Neuron (in vitro differentiated cells): ENCODE results near the gene MDN1.

Experiments
- H2AFZ ChIP-seq: one replicate; pipeline ENCODE4 v1.6.1; 2013; ENCODE audit warnings: low read depth, mild to moderate bottlenecking, inconsistent platforms, low read length, moderate library complexity
- H3K27me3 ChIP-seq: one replicate; pipeline ENCODE4 v1.6.1; 2013; ENCODE audit warnings: low read length; ENCODE audit not compliant: insufficient read depth
- H3K36me3 ChIP-seq: one replicate; pipeline ENCODE4 v1.6.1; 2013; ENCODE audit warnings: low read length; ENCODE audit not compliant: insufficient read depth
- H3K4me1 ChIP-seq: one replicate; pipeline ENCODE4 v1.6.1; 2013; ENCODE audit warnings: low read length; ENCODE audit not compliant: insufficient read depth
- H3K4me3 ChIP-seq: 2 replicates; pipeline ENCODE4 v1.5.1; 2013; ENCODE audit warnings: mild to moderate bottlenecking, low read length, moderate library complexity
- H3K9me3 ChIP-seq: one replicate; pipeline ENCODE4 v1.6.1; 2013; ENCODE audit warnings: low read length

The MDN1 gene

GRCh38 chr6:89695667-89696066 lies 123.9 kb downstream of the MDN1 start:
- H3K36me3 ChIP-seq: peaks cover 76% of the 10 kb centered on the region
- no peaks in the 10 kb centered on the region for H3K27me3 ChIP-seq
- H2AFZ ChIP-seq: no peak overlapping the region
- H3K4me3 ChIP-seq: no peak overlapping the region
- H3K4me1 ChIP-seq: no peaks in the 10 kb centered on the region
- H3K9me3 ChIP-seq: no peaks in the 10 kb centered on the region

DNA sequence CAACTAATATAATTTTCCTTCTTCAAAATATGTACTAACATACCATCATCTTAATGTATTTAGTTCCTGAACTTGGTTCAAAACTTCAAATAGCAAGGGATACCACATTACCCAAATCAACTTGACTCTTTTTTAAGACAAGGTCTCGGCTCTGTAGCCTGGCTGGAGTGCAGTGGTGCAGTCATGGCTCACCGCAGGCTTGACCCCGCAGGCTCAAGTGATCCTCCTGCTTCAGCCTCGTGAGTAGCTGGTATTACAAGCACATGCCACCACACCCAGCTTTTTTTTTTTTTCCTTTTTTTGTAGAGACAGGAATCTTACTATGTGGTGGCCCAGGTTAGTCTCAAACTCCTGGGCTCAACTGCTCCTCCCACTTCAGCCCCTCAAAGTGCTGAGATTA lies 125.2 kb downstream of the MDN1 start:
- H2AFZ ChIP-seq: no peak overlapping the region
- H3K27me3 ChIP-seq: no peaks in the 10 kb centered on the region
- peaks cover 6% of the 10 kb centered on the region for H3K4me1 ChIP-seq
- peaks cover 71% of the 10 kb centered on the region for H3K36me3 ChIP-seq
- no peaks in the 10 kb centered on the region for H3K9me3 ChIP-seq
- H3K4me3 ChIP-seq: no peak overlapping the region

GRCh38 chr6:89693207-89693606 lies 126.4 kb downstream of the MDN1 start:
- Histone ChIP-seq H3K4me3 (no peak overlapping the region), H3K9me3 (no peaks in the 10 kb centered on the region), H3K36me3 (peaks cover 67% of the 10 kb centered on the region), H2AFZ (no peak overlapping the region), H3K4me1 (peaks cover 6% of the 10 kb centered on the region), H3K27me3 (no peaks in the 10 kb centered on the region)

DNA sequence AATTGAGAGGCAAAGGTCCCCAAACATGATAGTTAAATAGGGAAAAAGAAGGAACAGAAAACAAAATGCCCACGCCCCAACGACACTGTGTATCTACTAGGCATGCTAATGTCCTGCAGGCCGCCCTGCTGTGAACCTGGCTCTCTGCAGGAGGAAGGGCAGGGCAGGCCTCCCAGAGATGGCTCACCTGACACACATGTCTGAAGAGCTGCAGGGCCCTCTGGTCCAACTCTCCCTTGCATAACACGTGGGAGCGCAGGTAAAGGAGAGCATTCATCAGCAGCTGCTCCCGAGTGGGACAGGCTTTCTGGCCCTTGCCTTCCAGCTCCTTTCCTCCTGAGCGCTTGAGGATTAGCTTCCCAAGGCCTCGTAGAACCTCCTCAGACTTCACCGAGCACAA lies 127.3 kb downstream of the MDN1 start:
- H3K27me3 ChIP-seq: no peaks in the 10 kb centered on the region
- peaks cover 6% of the 10 kb centered on the region for H3K4me1 ChIP-seq
- H3K4me3 ChIP-seq: no peak overlapping the region
- peaks cover 72% of the 10 kb centered on the region for H3K36me3 ChIP-seq
- no peak overlapping the region for H2AFZ ChIP-seq
- no peaks in the 10 kb centered on the region for H3K9me3 ChIP-seq

- Histone ChIP-seq H2AFZ (no peak overlapping the region), H3K27me3 (no peaks in the 10 kb centered on the region), H3K9me3 (no peaks in the 10 kb centered on the region), H3K36me3 (peaks cover 74% of the 10 kb centered on the region), H3K4me3 (no peak overlapping the region), H3K4me1 (peaks cover 6% of the 10 kb centered on the region)
Measured at GRCh38 chr6:89690944-89691324, 128.7 kb downstream of the MDN1 start.

DNA sequence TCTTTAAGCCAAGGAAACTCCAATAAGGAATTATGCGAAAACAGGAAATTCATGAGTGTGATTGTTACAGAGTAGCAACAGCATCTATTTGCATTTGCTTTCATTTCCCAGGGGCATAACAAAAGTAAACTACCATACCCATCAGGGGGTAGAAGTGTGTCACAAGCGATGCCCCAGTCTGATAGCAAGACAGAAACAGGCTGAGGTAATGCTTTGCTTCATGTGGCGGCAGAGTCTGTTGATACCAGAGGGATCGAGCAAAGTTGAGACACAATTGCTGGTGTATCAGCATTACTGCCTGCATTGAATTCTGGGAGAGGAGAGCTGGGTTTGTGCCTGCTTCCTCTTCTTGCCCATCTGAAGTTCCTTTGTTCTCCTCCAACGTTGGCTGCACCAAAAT lies 129.9 kb downstream of the MDN1 start:
- no peak overlapping the region for H3K4me3 ChIP-seq
- H3K36me3 ChIP-seq: peaks cover 73% of the 10 kb centered on the region
- no peaks in the 10 kb centered on the region for H3K9me3 ChIP-seq
- H3K4me1 ChIP-seq: peaks cover 6% of the 10 kb centered on the region
- H3K27me3 ChIP-seq: no peaks in the 10 kb centered on the region
- H2AFZ ChIP-seq: no peak overlapping the region

DNA sequence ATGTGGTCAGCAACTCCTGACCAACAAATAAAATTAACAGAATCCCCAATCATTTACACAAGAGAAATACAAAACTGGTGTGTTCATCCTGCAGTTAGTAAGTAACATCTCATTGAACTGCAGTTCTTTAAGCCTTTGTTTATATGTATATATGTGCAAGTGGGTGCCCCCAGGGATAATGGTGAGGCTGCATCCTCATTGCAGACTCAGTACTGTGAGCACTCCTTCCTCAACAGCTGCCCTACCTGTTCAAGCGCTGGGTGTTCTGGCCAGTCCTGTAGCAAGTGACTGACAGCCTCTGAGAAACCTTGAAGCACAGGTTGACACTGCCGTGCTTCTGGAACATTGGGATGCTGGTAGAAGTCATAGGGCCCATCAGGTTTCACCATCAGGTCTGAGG lies 131.3 kb downstream of the MDN1 start:
- H3K4me3 ChIP-seq: no peak overlapping the region
- H3K36me3 ChIP-seq: peaks cover 67% of the 10 kb centered on the region
- H3K4me1 ChIP-seq: peaks cover 6% of the 10 kb centered on the region
- no peaks in the 10 kb centered on the region for H3K27me3 ChIP-seq
- H3K9me3 ChIP-seq: no peaks in the 10 kb centered on the region
- H2AFZ ChIP-seq: no peak overlapping the region

GRCh38 chr6:89685311-89685710 lies 134.3 kb downstream of the MDN1 start:
- H3K27me3 ChIP-seq: no peaks in the 10 kb centered on the region
- no peaks in the 10 kb centered on the region for H3K9me3 ChIP-seq
- H2AFZ ChIP-seq: no peak overlapping the region
- H3K4me3 ChIP-seq: no peak overlapping the region
- peaks cover 6% of the 10 kb centered on the region for H3K4me1 ChIP-seq
- H3K36me3 ChIP-seq: peaks cover 61% of the 10 kb centered on the region

GRCh38 chr6:89682991-89683390 lies 136.6 kb downstream of the MDN1 start:
- H3K9me3 ChIP-seq: no peaks in the 10 kb centered on the region
- no peak overlapping the region for H2AFZ ChIP-seq
- H3K27me3 ChIP-seq: no peaks in the 10 kb centered on the region
- no peaks in the 10 kb centered on the region for H3K4me1 ChIP-seq
- peaks cover 74% of the 10 kb centered on the region for H3K36me3 ChIP-seq
- no peak overlapping the region for H3K4me3 ChIP-seq

DNA sequence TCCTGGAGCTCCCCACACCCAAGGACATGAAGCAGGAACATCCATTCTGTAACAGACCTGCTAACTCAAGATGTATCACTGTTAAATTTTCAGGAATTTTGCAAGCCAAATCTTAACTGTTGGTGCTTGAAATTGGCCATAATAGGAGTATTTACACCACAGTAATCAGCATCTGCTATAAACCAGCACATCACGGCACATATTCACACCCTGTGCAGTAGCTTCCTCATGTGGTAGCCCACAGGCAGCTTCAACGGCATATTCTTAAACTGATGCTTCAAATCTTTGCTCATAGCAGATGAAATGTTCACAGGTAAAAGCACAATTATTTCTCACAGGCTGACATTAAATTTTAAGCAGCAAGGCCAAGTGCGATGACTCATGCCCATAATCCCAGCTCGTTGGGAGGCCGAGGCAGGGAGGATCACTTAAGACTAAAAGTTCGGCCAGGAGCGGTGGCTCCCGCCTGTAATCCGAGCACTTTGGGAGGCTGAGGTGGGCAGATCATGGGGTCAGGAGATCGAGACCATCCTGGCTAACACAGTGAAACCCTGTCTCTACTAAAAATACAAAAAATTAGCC lies 137.5 kb downstream of the MDN1 start:
- Histone ChIP-seq H3K9me3 (no peaks in the 10 kb centered on the region), H3K4me3 (no peak overlapping the region), H3K4me1 (no peaks in the 10 kb centered on the region), H2AFZ (no peak overlapping the region), H3K27me3 (no peaks in the 10 kb centered on the region), H3K36me3 (peaks cover 72% of the 10 kb centered on the region)

DNA sequence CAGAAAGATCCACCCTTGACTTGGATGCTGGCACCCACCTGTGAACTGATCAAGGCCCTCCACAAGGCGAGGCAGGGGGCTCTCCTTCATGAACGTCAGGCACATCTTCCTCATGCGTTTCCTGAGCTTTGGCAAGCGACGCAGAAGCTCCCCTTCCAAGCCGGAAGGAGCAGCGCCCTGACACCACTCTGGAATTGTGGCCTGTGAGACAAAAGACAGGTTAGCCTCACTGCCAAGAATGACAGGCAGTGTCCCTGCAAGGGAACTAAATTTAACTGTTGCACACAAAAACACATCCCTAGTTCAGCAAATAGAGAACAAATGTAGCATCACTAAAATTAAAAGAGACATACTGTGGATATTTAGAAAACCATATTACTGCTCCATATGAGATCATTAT lies 139.0 kb downstream of the MDN1 start:
- Histone ChIP-seq H3K4me1 (no peaks in the 10 kb centered on the region), H2AFZ (no peak overlapping the region), H3K4me3 (no peak overlapping the region), H3K9me3 (no peaks in the 10 kb centered on the region), H3K36me3 (peaks cover 70% of the 10 kb centered on the region), H3K27me3 (no peaks in the 10 kb centered on the region)

DNA sequence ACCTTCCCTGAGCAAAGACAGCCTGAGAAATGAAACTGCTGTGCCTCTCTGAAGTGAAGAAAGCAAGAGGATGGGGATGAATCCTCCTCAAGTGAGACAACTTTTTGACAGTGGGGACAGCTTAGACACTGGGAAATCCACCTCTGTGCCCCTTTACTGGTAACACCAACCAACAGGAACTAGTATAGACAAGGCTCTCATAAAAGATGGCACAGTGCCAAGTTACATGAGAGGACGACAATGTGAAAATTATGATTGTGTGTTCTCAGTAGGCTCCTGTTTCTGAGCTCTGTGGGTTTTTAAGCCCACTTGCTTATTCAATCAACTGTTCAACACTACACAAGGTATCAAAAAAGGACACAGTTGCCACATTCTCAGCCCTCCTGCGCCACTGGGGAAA lies 139.4 kb downstream of the MDN1 start:
- Histone ChIP-seq H3K9me3 (no peaks in the 10 kb centered on the region), H2AFZ (no peak overlapping the region), H3K36me3 (peaks cover 70% of the 10 kb centered on the region), H3K4me1 (no peaks in the 10 kb centered on the region), H3K4me3 (no peak overlapping the region), H3K27me3 (no peaks in the 10 kb centered on the region)

- Histone ChIP-seq H2AFZ (no peak overlapping the region), H3K27me3 (no peaks in the 10 kb centered on the region), H3K4me1 (no peaks in the 10 kb centered on the region), H3K9me3 (no peaks in the 10 kb centered on the region), H3K4me3 (no peak overlapping the region), H3K36me3 (peaks cover 71% of the 10 kb centered on the region)
Measured at GRCh38 chr6:89679215-89680120, 140.1 kb downstream of the MDN1 start.
